Stimulated activated CD4-positive, alpha-beta T cell treated with anti-CD3 and anti-CD28 coated beads, Interleukin-4, amount 100 ng/mL, for 48 hours (primary cell): ENCODE data around the gene XPO4.
"Not testable (repeated sequence)": the region's sequence is repeated elsewhere in the genome, so short reads cannot be mapped to it uniquely, and the experiment has no call there.

Experiments used
- DNase-seq, 2 donors: peaks; one replicate each; pipeline ENCODE4 v3.0.0-alpha.2; 2020; ENCODE audit warnings: low read depth in 2 of 2

Gene XPO4

GRCh38 chr13:20891034-20891433, 11.5 kb downstream of the XPO4 start:
- DNase-seq: no peak

GRCh38 chr13:20890540-20890939, 12.0 kb downstream of the XPO4 start:
- not testable (repeated sequence) for DNase-seq

- DNase-seq: no peak
Measured at GRCh38 chr13:20882206-20882605, 20.3 kb downstream of the XPO4 start.

- DNase-seq: no peak
Measured at GRCh38 chr13:20877902-20878301, 24.6 kb downstream of the XPO4 start.

- DNase-seq: not testable (repeated sequence)
Measured at GRCh38 chr13:20876802-20877201, 25.7 kb downstream of the XPO4 start.

GRCh38 chr13:20874439-20874838, 28.1 kb downstream of the XPO4 start:
- DNase-seq: not testable (repeated sequence)

GRCh38 chr13:20873348-20873747, 29.2 kb downstream of the XPO4 start:
- no peak for DNase-seq

- no peak for DNase-seq
Measured at GRCh38 chr13:20870829-20871228, 31.7 kb downstream of the XPO4 start.

GRCh38 chr13:20869540-20869939, 33.0 kb downstream of the XPO4 start:
- no peak for DNase-seq

- no peak for DNase-seq
Measured at GRCh38 chr13:20867408-20867807, 35.1 kb downstream of the XPO4 start.

GRCh38 chr13:20861666-20862065, 40.9 kb downstream of the XPO4 start:
- DNase-seq: not testable (repeated sequence)

GRCh38 chr13:20860844-20861243, 41.7 kb downstream of the XPO4 start:
- DNase-seq: no peak

GRCh38 chr13:20856650-20857049, 45.9 kb downstream of the XPO4 start:
- DNase-seq: no peak

GRCh38 chr13:20851844-20852402, 50.6 kb downstream of the XPO4 start:
- no peak for DNase-seq

- no peak for DNase-seq
Measured at GRCh38 chr13:20848944-20849343, 53.6 kb downstream of the XPO4 start.

- DNase-seq: no peak
Measured at GRCh38 chr13:20848203-20848602, 54.3 kb downstream of the XPO4 start.

- DNase-seq: no peak
Measured at GRCh38 chr13:20847296-20847695, 55.2 kb downstream of the XPO4 start.

- DNase-seq: no peak
Measured at GRCh38 chr13:20843166-20843565, 59.4 kb downstream of the XPO4 start.

GRCh38 chr13:20840568-20840967, 62.0 kb downstream of the XPO4 start:
- no peak for DNase-seq

GRCh38 chr13:20833900-20834679, 68.5 kb downstream of the XPO4 start:
- DNase-seq: no peak

- no peak for DNase-seq
Measured at GRCh38 chr13:20832861-20833260, 69.7 kb downstream of the XPO4 start.

- DNase-seq: no peak
Measured at GRCh38 chr13:20831933-20832332, 70.6 kb downstream of the XPO4 start.

- DNase-seq: no peak
Measured at GRCh38 chr13:20831254-20831653, 71.3 kb downstream of the XPO4 start.
